HFF-Myc (cell line): Measurements from ENCODE around the gene PHF21A.
"Not testable (repeated sequence)": the region's sequence is repeated elsewhere in the genome, so short reads cannot be mapped to it uniquely, and the experiment has no call there.

ENCODE experiments used
- DNase-seq: peaks from one replicate; pipeline ENCODE4 v3.0.0-alpha.2; 2011; ENCODE audit warnings: low read depth; ENCODE audit errors: extremely low read depth
- H3K4me3 ChIP-seq: replicated peaks from 2 replicates; pipeline ENCODE4 v1.5.1; 2011; ENCODE audit warnings: low read depth, mild to moderate bottlenecking, control low read depth, low read length
- CTCF ChIP-seq: IDR thresholded peaks from 2 replicates; pipeline ENCODE4 v1.5.1; 2012; ENCODE audit warnings: mild to moderate bottlenecking, low read depth, low read length, control low read depth; ENCODE audit errors: missing control alignments

PHF21A gene

GRCh38 chr11:46121724-46122477 lies 647 bp upstream of the PHF21A start:
- DNase-seq, result peak; percentile 42
- TF ChIP-seq CTCF, result no peak
- H3K4me3 ChIP-seq, result peak overlapping the region; percentile 63

- peak overlapping the region; percentile 82 for H3K4me3 ChIP-seq
- peak; percentile 42 for DNase-seq
Measured at GRCh38 chr11:46120346-46121300, 631 bp downstream of the PHF21A start.

GRCh38 chr11:46119352-46120216 lies 1.7 kb downstream of the PHF21A start:
- no peak for TF ChIP-seq CTCF
- no peak for DNase-seq
- H3K4me3 ChIP-seq, result peak overlapping the region; percentile 82

More at GRCh38 chr11:46120346-46121300, 631 bp downstream of the PHF21A start:
- TF ChIP-seq CTCF, result no peak

GRCh38 chr11:46118702-46119351 lies 2.4 kb downstream of the PHF21A start:
- no peak for DNase-seq

DNA sequence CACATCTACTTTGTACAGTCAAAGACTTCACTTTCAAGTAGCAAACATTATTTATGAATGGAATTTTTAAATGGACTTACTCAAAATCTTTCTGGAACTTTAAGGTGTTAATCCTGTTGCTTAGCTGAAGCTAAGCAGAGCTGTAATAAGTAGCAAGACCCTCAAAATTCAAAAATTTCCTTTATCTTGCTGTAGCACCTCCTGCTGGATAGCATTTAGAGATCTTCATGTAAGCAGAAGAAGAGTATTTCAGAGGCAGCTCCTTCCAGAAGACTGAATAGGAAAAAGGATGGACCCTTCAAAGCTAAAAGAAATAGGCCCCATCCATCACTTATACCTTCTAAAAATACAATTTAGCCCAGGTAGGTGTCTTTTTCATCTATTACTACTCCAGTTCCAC lies 3.4 kb downstream of the PHF21A start:
- DNase-seq, result no peak
- peak overlapping the region; percentile 82 for H3K4me3 ChIP-seq
- peak; percentile 27 for TF ChIP-seq CTCF

More at GRCh38 chr11:46118702-46119351, 2.4 kb downstream of the PHF21A start:
- TF ChIP-seq CTCF, result no peak
- H3K4me3 ChIP-seq, result peak overlapping the region; percentile 82

GRCh38 chr11:46116712-46117037 lies 4.6 kb downstream of the PHF21A start:
- not testable (repeated sequence) for H3K4me3 ChIP-seq, DNase-seq
